Glomerular endothelial cell (primary cell): Measurements from ENCODE around the gene DPP10. TPM values are rescaled to one million over a fixed set of nuclear protein-coding genes. Genes with fewer than 3 reads are reported as not detected.
"Not testable (repeated sequence)": the region's sequence is repeated elsewhere in the genome, so short reads cannot be mapped to it uniquely, and the experiment has no call there.

ENCODE experiments used
- DNase-seq: peaks from one replicate; pipeline ENCODE4 v3.0.0-alpha.2; 2011; ENCODE audit warnings: low read depth, low spot score; ENCODE audit errors: extremely low read depth
- total RNA-seq: library from RNA; depleted of rRNA; stranded (reverse); fragments of >200 nt; gene quantifications from 2 replicates; pipeline ENCODE4 v1.2.3, GENCODE V29; 2015

The DPP10 gene
- total RNA-seq, 1 donor from 2014 or later, result not detected

- DNase-seq, result no peak
These were observed 492.6 kb downstream of the DPP10 start for GRCh38 chr2:114935031-114935430.

- no peak for DNase-seq
These were observed 495.0 kb downstream of the DPP10 start for GRCh38 chr2:114937366-114937930.

- DNase-seq, result no peak
These were observed 498.5 kb downstream of the DPP10 start for GRCh38 chr2:114940785-114941458.

- DNase-seq, result no peak
These were observed 506.9 kb downstream of the DPP10 start for GRCh38 chr2:114949228-114949804.

- DNase-seq, result no peak
These were observed 517.9 kb downstream of the DPP10 start for GRCh38 chr2:114960389-114960788.

GRCh38 chr2:114962532-114962931, 520.1 kb downstream of the DPP10 start:
- no peak for DNase-seq

GRCh38 chr2:114968748-114969400, 526.4 kb downstream of the DPP10 start:
- no peak for DNase-seq

GRCh38 chr2:115004321-115004720, 561.9 kb downstream of the DPP10 start:
- DNase-seq, result not testable (repeated sequence)

GRCh38 chr2:115011721-115012120, 569.3 kb downstream of the DPP10 start:
- no peak for DNase-seq

GRCh38 chr2:115022013-115022412, 579.6 kb downstream of the DPP10 start:
- not testable (repeated sequence) for DNase-seq

- DNase-seq, result no peak
These were observed 592.4 kb downstream of the DPP10 start for GRCh38 chr2:115034801-115035200.

GRCh38 chr2:115036818-115037217, 594.4 kb downstream of the DPP10 start:
- no peak for DNase-seq

- DNase-seq, result no peak
These were observed 615.0 kb downstream of the DPP10 start for GRCh38 chr2:115057473-115057872.

GRCh38 chr2:115070002-115070401, 627.6 kb downstream of the DPP10 start:
- no peak for DNase-seq

GRCh38 chr2:115071534-115071933, 629.1 kb downstream of the DPP10 start:
- no peak for DNase-seq

GRCh38 chr2:115075800-115076199, 633.4 kb downstream of the DPP10 start:
- no peak for DNase-seq

- DNase-seq, result no peak
These were observed 635.2 kb downstream of the DPP10 start for GRCh38 chr2:115077626-115078025.

- no peak for DNase-seq
These were observed 640.8 kb downstream of the DPP10 start for GRCh38 chr2:115083225-115083624.

GRCh38 chr2:115083711-115084110, 641.3 kb downstream of the DPP10 start:
- DNase-seq, result no peak

GRCh38 chr2:115084446-115084845, 642.0 kb downstream of the DPP10 start:
- no peak for DNase-seq

- DNase-seq, result not testable (repeated sequence)
These were observed 643.7 kb downstream of the DPP10 start for GRCh38 chr2:115086051-115086620.
